ENCODE data around the gene ZNF438. TPM values are rescaled to one million over a fixed set of nuclear protein-coding genes. Genes with fewer than 3 reads are reported as not detected.
"Not testable (repeated sequence)": the region's sequence is repeated elsewhere in the genome, so short reads cannot be mapped to it uniquely, and the experiment has no call there.

The ZNF438 gene
- total and polyA plus RNA-seq, 2 of the 13 experiments (the other 11 are each of a cell fraction or from before 2014, with no cell fraction given): 0.75 to 0.83 TPM

DNA sequence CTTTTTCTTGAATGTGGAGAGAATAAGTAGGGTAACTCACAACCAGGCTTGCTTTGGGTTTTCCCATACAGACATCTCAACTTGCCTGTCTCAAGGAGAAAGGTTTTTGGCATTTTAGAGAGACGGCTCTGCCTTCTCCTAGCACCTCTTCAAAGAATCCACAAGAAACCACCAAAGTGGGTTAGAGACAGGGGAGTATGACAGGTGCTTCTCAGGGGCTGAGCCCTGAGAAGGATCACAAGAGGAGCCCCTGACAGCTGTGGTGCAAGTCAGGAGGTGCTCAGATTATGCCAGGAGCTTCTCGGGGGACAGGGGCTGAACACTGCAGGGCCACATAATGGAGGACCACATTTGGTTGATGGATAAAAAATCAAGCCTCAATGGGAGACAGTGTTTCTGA is 231.3 kb downstream of the ZNF438 start:
- peaks cover 5 to 7% of the 10 kb centered on the region in 2 experiments; a peak in 3 of 5 replicates for H3K27me3 ChIP-seq (ENCODE audit: control insufficient read depth in 1 of 2, insufficient read depth in 2 of 2, low read length in 2 of 2)
- POLR2A ChIA-PET: no interaction called here
- no peaks in the 10 kb centered on the region for H3K79me2 ChIP-seq (ENCODE audit: insufficient read depth, low read length)
- DNase-seq (ENCODE audit: low spot score): no peak
- H3K4me1 ChIP-seq (ENCODE audit: insufficient read depth, low read length): no peaks in the 10 kb centered on the region
- ATAC-seq: no peak
- CTCF ChIA-PET (ENCODE audit: low intra/inter-chr PET ratio, low total read pairs): no interaction called here
- no peak overlapping the region for H3K27ac ChIP-seq (ENCODE audit: extremely low read length, insufficient read depth, low read length)
- H3K4me3 ChIP-seq (replicated peaks in 1 of 3; ENCODE audit: insufficient read depth in 1 of 3, low read depth in 2 of 3, low read length in 3 of 3): no peak overlapping the region
- H3K36me3 ChIP-seq (replicated peaks in 1 of 2; ENCODE audit: control insufficient read depth in 1 of 2, insufficient read depth in 2 of 2, low read length in 2 of 2): no peaks in the 10 kb centered on the region
- no peak overlapping the region for H3K9ac ChIP-seq (ENCODE audit: insufficient read depth, low read depth, low read length)
- H4K20me1 ChIP-seq (ENCODE audit: insufficient read depth, low read length): no peaks in the 10 kb centered on the region
- intact Hi-C loops (cut with micrococcal nuclease; ENCODE audit: unreplicated experiment): loop anchor here (5.0 kb wide), 1 partner anchor 407 kb away; no protein-coding TSS in a partner anchor
- no peak for TF ChIP-seq ZNF292 (CRISPR knock-in tag; IDR thresholded peaks at IDR 0.05; ENCODE audit: borderline replicate concordance, low read depth)
- TF ChIP-seq PAWR (CRISPR knock-in tag; IDR thresholded peaks at IDR 0.05; ENCODE audit: borderline replicate concordance): no peak
- TF ChIP-seq ZNF670 (CRISPR knock-in tag; IDR thresholded peaks at IDR 0.05; ENCODE audit: borderline replicate concordance): no peak
- BruUV-seq (replicated peaks): no TSS peak
- no peak overlapping the region for H2AFZ ChIP-seq (ENCODE audit: low read length)
- in situ Hi-C loops (cut with HindIII; ENCODE audit: extremely low pct_ligation_motif_present, low pct_unique_long_range_greater_than_20kb): no loop called here
- 0% methylated on average over 2 of the region's 2 CpGs for WGBS (ENCODE audit: low lambda C conversion rate)
- H3K9me3 ChIP-seq (ENCODE audit: low read length): no peaks in the 10 kb centered on the region
- FAIRE-seq: no peak
- no peak overlapping the region for H3K4me2 ChIP-seq (ENCODE audit: low read depth, low read length)

GRCh38 chr10:30798646-30799185 is 232.9 kb downstream of the ZNF438 start:
- Histone ChIP-seq H2AFZ (ENCODE audit: low read length) (no peak overlapping the region), H3K4me2 (ENCODE audit: low read depth, low read length) (no peak overlapping the region), H3K27me3 (ENCODE audit: control insufficient read depth in 1 of 2, insufficient read depth in 2 of 2, low read length in 2 of 2) (peaks cover 2% of the 10 kb centered on the region in 2 experiments; a peak in 3 of 5 replicates), H3K9me3 (ENCODE audit: low read length) (no peaks in the 10 kb centered on the region), H3K4me3 (replicated peaks in 1 of 3; ENCODE audit: insufficient read depth in 1 of 3, low read depth in 2 of 3, low read length in 3 of 3) (no peak overlapping the region), H3K36me3 (replicated peaks in 1 of 2; ENCODE audit: control insufficient read depth in 1 of 2, insufficient read depth in 2 of 2, low read length in 2 of 2) (no peaks in the 10 kb centered on the region), H3K27ac (ENCODE audit: extremely low read length, insufficient read depth, low read length) (no peak overlapping the region), H3K79me2 (ENCODE audit: insufficient read depth, low read length) (no peaks in the 10 kb centered on the region), H3K9ac (ENCODE audit: insufficient read depth, low read depth, low read length) (no peak overlapping the region), H4K20me1 (ENCODE audit: insufficient read depth, low read length) (no peaks in the 10 kb centered on the region), H3K4me1 (ENCODE audit: insufficient read depth, low read length) (no peaks in the 10 kb centered on the region)
- ATAC-seq (no peak), DNase-seq (ENCODE audit: low spot score) (no peak), FAIRE-seq (no peak)
- CTCF ChIA-PET (ENCODE audit: low intra/inter-chr PET ratio, low total read pairs): no interaction called here
- TF ChIP-seq MAFK (conservative IDR thresholded peaks at IDR 0.05 in 1 of 2, IDR thresholded peaks at IDR 0.05 in 1 of 2; ENCODE audit: low read length in 2 of 2) (0 out of 4 replicates have a peak, but pooled peaks of 1 of the 2 experiments have one; percentile 5), SNAI1 (CRISPR knock-in tag; IDR thresholded peaks at IDR 0.05; ENCODE audit: borderline replicate concordance) (no peak)
- no TSS peak for BruUV-seq (replicated peaks)
- in situ Hi-C loops (cut with HindIII; ENCODE audit: extremely low pct_ligation_motif_present, low pct_unique_long_range_greater_than_20kb) (loop anchor here (25.0 kb wide), 1 partner anchor 964 kb away; no protein-coding TSS in a partner anchor), intact Hi-C loops (cut with micrococcal nuclease; ENCODE audit: unreplicated experiment) (no loop called here)
- WGBS (ENCODE audit: low lambda C conversion rate): 50% methylated on average over 13 of the region's 14 CpGs
- POLR2A ChIA-PET: no interaction called here

DNA sequence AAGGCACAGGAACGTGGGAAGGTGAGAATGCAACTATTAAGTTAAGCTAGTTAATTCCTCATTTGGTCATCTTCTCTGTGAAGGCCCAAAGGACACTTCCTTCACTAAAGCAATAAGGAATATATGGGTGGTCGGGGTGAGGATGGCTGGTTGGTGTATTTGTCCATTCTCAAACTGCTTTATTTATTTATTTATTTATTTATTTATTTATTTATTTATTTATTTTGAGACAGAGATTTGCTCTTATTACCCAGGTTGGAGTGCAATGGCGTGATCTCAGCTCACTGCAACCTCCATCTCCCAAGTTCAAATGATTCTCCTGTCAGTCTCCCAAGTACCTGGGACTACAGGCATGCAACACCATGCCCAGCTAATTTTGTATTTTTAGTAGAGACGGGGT is 236.6 kb downstream of the ZNF438 start:
- in situ Hi-C loops (cut with HindIII; ENCODE audit: extremely low pct_ligation_motif_present, low pct_unique_long_range_greater_than_20kb): loop anchor here (25.0 kb wide), 1 partner anchor 967 kb away; no protein-coding TSS in a partner anchor
- 14% methylated on average over 4 of the region's 4 CpGs for WGBS (ENCODE audit: low lambda C conversion rate)
- H3K9ac ChIP-seq (ENCODE audit: insufficient read depth, low read depth, low read length); H3K36me3 ChIP-seq (replicated peaks in 1 of 2; ENCODE audit: control insufficient read depth in 1 of 2, insufficient read depth in 2 of 2, low read length in 2 of 2); FAIRE-seq; H3K79me2 ChIP-seq (ENCODE audit: insufficient read depth, low read length); H3K9me3 ChIP-seq (ENCODE audit: low read length); BruUV-seq (replicated peaks); DNase-seq (ENCODE audit: low spot score); H3K4me1 ChIP-seq (ENCODE audit: insufficient read depth, low read length); intact Hi-C loops (cut with micrococcal nuclease; ENCODE audit: unreplicated experiment); POLR2A ChIA-PET; H3K4me3 ChIP-seq (replicated peaks in 1 of 3; ENCODE audit: insufficient read depth in 1 of 3, low read depth in 2 of 3, low read length in 3 of 3); H3K4me2 ChIP-seq (ENCODE audit: low read depth, low read length); CTCF ChIA-PET (ENCODE audit: low intra/inter-chr PET ratio, low total read pairs); H3K27ac ChIP-seq (ENCODE audit: extremely low read length, insufficient read depth, low read length); ATAC-seq; H4K20me1 ChIP-seq (ENCODE audit: insufficient read depth, low read length); H2AFZ ChIP-seq (ENCODE audit: low read length); H3K27me3 ChIP-seq (ENCODE audit: control insufficient read depth in 1 of 2, insufficient read depth in 2 of 2, low read length in 2 of 2): not testable (repeated sequence)

Data from HepG2 (cell line).